ENCODE measurements around the gene SLCO3A1. TPM values are rescaled to one million over a fixed set of nuclear protein-coding genes. Genes with fewer than 3 reads are reported as not detected.

The SLCO3A1 gene
- total and polyA plus RNA-seq, 2 of the 8 experiments (the other 6 are each of a cell fraction or from before 2014, with no cell fraction given): 15.1 to 20.4 TPM

- no peak for TF ChIP-seq CHD7 (IDR thresholded peaks at IDR 0.05; ENCODE audit: insufficient replicate concordance, low read length)
- no peak for TF ChIP-seq RBBP5 (IDR thresholded peaks at IDR 0.05; ENCODE audit: borderline replicate concordance, low read depth, low read length)
- TF ChIP-seq NANOG (IDR thresholded peaks at IDR 0.05; ENCODE audit: insufficient read depth, low read depth, low read length, poor library complexity, severe bottlenecking): no peak
- no peak for TF ChIP-seq TAF7 (optimal IDR thresholded peaks at IDR 0.05; ENCODE audit: borderline replicate concordance, low read depth, low read length)
- TF ChIP-seq SIRT6 (IDR thresholded peaks at IDR 0.05; ENCODE audit: low read length): no peak
These were observed 265.4 kb downstream of the SLCO3A1 start (continued) for GRCh38 chr15:92118936-92119325.
